GM19023 (cell line): ENCODE results near the gene TSHZ2.

Source experiments
- ATAC-seq: cut with Tn5 transposase; IDR thresholded peaks from one replicate; pipeline ENCODE4 v1.9.1; 2021; ENCODE audit warnings: mild to moderate bottlenecking, moderate library complexity; ENCODE audit not compliant: unreplicated experiment

Gene TSHZ2

DNA sequence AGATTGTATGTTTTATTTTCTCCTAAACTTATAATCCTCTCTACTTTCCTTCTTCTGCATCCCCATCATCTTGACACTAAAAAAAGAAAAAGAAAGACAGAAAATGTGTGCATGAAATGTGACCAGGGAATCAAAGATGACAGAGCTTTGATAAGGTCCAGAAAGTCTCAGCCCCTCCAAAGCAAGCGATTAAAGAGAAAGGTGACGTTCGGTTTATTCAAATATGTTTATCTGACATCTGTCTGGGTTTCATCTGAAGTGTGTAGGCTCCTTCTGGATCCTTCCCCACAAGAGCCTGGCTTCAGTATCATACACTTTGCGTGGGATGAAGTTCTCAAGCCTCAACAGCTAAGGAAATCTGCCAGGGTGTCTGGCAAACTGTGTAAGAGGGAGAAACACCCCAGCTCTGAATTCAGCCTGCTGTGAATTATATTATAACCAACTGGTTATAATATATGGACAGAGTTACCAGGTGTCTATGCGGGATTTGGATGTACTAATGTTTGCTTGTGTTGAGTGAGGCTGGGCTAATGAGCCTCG is 358.5 kb downstream of the TSHZ2 start:
- no peak for ATAC-seq

DNA sequence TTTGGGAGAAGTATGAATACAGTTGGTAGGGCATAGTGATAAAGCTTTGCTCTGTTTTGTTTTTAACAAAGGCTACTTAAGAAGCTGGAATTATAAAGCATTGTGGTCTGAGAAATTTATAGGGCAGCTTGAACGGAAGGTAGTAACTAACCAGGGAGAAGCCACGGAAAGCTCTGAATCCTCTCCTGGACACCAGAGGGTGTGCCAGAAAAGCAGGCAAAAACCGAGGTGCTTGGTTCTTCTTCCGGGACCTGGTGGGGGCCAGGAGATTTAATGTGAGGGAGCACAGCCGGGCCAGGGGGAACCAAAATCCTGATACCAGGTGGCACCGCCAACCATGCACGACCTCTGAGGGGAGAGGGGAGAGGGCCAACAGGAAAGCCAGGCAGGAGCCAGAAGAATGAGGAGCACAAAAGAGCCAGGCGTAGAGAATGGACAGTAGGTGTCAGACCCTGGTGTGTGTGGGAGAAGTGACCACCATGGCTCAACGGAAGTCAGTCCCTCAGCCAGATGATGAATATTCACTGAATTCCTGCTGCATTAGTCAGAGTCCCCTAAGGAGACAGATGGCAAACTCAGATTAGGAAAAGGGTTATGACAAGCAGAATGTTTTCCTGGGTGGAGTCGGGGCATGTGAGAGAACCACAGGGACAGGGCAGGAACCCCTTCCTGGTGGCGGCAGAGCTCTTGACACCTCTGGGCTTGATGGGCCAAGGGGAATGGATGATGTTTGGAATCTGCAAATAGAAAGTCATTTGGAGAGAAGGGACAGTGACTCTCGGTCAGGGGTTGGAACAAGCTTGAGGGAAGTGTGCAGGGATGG is 359.2 kb downstream of the TSHZ2 start:
- ATAC-seq: no peak

DNA sequence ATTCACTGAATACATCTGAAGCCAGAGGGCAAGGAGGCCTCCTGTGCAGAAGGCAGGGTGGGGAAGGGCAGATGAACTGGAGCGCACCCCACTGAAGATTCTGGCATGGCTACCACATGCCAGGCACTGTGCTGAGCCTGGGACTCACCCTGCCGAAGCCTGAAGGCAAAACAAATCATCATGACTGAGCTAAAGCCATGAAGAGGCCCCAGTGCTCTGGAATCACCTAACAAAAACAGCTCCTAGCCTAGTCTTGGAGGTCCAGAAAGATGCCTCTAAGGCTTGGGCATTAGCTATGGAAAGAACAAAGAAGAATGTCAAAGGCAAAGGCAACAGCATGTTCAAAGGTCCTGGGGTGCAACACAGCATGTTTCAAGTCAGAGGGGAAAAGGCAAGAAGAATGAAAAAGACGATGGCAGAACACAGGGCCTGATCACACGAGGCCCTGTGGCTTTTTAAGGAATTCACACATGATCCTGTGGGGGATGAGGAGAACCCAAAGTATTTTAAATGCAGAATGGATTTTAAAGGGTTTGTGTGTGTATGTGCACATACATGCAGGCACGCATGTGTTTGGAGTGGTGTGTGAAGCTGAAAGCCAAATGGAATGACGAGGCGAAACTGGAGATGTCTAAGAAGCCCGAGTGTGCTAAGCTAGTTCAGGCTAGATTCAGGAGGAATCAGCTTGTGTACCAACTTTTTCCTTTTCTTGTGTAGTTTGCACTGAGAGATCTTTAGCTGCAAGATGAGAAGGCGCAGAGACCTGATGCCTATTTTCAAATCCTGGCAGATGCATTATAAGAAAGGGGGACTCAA is 360.1 kb downstream of the TSHZ2 start:
- ATAC-seq: no peak

DNA sequence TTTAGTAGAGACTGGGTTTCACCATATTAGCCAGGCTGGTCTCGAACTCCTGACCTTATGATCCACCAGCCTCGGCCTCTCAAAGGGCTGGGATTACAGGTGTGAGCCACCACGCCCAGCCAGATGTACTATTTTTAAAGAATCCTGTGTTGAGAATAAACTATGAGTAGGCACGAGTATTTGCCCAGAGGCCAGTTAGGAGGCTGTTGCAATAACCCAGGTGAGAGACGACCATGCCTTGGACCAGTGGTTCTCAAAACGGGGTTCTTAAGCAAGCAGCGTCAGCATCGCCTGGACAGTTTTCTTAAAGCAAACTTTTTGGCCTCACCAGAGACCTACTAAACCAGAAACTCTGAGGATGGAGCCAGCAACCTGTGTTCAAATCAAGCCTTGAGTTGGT is 362.7 kb downstream of the TSHZ2 start:
- ATAC-seq: no peak

DNA sequence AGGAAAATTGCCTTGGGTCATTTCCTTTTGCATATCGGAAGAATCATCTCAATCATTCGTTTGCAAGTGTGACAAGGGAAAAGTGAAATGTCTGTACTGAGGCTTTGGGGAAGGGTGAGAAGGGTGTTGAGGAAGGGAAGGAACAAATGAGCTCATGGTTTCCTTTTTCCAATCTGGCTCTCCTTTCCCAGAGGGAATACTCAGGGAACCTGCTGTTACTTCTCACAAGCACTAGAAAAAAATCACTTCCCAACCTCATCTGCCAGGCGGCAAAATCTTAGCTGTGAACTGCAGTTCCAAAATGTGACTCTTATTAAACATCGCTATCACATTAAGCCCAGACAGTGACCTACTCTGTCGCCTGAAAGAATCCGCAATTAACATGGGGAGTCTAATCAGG is 363.4 kb downstream of the TSHZ2 start:
- ATAC-seq: no peak

DNA sequence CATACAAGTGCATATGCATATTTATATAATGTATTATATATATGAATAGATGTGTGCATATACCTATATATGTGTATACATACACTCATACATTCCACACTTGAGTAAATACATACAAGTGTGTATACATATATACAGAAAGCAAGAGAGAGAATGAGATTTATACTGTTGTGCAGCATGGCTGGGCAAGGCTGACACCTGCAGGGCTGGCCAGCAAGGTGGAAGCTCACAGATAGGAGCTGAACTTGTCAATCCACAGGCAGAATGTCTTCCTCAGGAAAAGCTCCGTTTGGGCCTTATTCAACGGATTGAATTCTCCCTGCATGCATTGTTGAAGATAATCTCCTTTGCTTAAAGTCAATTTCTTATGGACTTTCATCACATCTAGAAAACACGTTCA is 364.7 kb downstream of the TSHZ2 start:
- ATAC-seq: no peak

DNA sequence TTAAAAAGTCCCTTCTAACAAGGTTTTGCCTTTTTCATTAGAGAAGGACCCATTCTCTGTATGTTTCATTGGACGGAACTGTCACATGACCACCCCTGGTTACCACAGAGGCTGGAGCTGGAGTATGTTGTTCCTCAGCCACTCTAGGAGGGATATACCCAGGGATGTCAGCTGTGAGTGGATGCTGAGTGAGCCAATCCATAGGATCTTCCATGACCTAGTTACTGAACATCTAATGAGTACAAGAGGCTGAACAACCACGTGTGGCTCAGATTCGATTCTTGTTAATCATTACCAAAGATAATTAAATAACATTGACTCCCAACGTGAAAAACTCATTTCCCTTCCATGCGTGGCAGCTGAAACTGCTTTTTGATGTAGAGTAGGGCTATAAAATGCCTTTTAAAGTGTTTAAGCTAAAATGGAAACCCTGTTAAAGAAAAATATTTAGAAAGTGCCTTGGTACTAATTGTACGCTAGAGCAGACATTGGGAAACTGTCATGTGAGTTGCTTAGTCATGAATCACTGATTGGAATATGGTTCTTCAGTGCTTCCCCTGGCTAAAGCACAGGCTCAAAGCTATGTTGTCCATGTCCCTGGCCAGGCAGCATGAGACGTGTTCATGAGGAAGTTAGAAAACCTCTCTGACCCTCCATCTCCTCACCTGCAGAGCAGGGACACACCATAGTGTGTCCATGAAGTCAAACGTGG is 365.4 kb downstream of the TSHZ2 start:
- ATAC-seq: no peak

DNA sequence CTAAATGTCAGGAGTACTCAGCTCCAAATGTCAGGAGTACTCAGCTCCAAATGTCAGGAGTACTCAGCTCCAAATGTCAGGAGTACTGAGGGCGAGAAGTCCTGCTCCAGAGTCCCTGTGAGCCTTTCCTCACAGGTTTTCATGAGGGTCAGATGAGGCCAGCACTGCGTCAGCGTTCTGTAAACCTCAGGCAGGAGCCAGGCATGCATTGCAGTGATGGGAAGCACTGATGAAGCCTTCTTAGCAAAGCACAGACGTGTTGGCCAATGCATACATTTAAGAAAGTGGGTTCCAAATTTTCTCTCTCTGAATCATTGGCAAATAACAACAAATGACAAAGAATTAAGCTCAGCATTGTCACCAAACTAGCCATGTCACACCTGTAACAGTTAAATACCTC is 366.6 kb downstream of the TSHZ2 start:
- no peak for ATAC-seq

DNA sequence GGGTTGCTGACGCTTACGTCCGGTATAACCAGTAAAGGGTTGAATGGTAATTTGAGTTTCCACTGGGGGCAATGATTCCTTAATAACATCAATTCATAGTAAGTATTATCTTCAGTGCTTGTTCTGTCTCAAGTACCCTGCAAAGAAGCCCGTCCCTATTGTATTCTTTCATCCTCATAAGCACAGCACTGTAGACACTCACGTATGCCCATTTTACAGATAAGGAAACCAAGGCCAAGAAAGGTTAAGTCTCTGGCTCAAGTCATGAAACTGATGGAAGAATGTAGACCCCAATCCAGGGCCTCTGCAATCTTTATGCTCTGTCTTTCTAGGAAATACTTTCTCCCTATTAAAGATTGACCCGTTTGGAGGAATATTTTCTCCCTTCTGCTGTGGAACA is 370.3 kb downstream of the TSHZ2 start:
- no peak for ATAC-seq

DNA sequence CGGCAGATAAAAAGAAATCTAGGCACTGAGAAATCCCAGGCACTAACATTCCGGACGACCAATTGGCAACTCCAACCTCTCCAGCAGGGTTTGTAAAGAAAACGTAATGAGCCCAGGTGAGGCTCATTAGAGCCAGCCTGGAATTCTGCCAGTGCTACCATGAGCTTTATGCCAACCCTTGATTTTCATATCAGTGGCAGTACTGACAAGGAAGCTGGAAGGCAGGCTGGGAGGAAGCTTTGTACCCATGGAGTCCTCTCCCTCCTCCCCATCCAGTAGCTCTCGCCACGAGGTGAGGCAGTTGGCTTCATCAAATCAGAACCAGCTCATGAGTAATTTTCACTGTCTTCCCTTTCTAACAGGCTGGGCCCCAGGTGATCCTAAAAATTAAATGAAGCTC is 371.3 kb downstream of the TSHZ2 start:
- ATAC-seq: no peak

DNA sequence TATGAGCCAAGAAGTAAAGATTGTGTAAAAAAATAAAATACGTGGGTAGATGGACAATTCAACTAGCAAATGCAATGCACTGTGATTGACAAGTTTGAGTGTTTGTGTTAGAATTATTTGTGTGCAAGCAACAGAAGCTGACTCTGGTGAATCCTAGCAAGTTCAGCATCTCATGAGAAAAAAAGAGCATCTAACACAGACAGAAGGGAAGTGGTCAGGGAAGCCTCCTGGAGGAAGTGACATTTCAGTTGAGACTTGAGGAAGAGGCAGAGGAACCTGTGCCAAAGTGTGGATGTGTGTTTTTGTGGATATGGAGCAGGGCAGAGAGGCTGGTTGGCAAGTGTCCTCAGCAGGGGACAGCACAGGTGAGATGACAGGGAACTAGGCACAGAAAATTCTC is 372.7 kb downstream of the TSHZ2 start:
- no peak for ATAC-seq

DNA sequence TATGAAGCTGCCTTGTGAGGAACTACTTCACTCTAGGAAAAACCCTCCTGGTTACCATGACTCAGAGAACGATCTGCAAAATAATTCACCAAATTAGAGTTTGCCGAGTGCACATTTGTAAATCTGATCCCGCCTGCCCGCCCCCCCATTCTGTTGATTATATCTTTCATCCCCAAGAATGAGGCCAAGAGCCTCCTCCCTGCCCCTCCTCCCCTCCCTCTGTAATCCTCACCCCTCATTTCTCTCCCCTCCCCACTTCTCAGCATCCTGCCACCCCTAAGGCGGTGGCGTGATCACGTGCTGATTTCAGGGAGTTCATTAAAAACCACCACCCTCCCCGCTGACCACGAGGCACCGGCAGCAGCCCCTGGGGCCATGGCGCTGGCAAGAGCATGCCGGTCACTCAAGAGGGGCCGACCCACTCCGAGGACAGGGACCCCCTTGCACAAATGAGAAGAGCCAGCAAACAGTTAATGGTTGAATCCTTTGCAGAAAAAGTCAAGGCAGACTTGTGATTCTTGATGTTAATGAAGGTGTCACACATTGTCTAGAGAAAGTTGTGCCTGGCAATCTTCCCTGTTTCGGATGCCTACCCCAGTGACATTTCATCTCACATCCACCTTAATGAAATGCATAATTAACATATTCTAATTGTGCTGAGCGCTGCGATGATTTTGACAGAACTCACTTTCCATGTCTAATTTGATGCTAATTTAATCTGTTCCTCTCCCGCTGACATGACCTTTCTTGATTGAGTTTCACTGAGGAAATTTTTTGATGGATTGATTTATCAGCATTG is 373.6 kb downstream of the TSHZ2 start:
- no peak for ATAC-seq

DNA sequence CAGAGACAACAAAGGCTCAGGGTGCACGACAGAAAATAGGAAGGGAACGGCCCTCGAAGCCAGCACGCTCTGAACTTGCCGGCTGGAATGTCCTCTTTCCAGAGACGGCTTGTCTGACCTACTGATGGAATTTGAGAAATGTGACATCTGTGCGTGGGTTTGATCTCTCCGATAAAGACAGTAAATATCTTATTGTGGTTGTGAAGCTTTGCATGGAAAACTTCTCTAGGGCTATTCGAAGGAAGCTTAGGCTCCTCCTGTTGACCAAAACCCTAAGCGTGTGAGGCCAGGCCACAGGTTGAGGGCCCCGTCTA is 374.1 kb downstream of the TSHZ2 start:
- ATAC-seq: no peak

DNA sequence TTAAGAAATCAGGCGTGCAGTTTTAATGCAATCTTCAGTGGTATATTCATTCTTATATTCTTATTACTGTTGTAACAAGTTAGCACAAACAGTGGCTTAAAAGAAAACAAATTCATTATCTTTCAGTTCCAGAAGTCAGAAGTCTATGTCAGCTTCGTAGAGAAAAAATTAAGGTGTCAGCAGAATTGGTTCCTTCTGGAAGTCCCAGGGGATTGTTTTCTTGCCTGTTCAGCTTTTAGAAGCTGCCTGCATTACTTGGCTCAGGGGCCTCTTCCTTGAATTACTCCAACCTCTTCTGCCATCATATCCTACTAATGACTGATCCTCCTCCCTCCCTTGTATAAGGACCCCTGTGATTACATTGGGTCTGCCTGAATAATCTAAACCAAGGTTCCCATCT is 377.6 kb downstream of the TSHZ2 start:
- no peak for ATAC-seq

DNA sequence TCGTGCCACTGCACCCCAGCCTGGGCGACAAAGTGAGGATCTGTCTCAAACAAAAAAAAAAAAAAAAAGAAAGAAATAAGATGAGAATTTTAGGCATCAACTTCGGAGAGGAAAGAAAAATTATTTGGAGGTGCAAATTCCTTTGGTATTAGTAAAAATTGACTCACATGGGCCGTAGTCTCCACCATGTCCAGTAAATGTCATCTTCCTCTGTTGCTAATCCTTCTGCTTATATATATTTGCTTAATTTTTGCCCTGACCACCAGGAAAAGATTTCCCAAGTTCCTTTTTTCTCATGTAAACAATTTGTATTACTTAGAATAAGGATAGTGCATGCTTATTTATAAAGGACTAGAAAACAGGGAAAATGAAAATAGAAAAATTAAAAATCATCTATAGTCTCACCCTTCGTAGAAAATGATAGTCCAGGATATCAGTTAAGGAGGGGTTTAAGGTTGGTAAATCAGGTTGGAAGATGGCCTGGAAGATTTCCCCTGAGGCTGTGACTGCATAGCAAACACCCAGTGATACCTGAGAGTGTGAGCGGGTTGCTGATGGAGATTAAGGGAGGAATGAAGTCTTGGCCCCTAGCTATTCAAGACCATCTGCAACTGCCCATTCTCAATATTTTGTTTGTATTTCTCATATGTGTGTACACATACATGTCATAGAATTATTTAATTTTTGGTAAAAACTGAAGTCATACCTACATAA is 380.7 kb downstream of the TSHZ2 start:
- no peak for ATAC-seq

DNA sequence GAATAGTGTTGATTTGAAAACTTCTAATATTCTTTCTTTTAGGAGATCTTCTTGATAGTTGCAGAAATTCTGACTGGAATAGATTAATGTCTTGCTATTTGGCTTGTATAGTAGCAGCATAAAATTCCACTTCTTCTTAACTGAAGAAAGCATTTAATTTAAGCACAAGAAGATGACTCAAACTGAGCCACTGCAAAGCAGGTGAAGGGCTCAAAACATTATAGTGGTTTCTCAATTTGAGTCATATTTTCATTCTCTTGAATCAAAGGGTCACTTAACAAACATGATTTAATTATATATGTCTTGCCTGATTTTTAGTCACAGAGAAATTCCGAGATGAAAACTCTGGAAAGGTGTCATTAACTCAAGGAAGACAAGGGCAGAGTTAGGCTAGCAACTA is 382.2 kb downstream of the TSHZ2 start:
- no peak for ATAC-seq

DNA sequence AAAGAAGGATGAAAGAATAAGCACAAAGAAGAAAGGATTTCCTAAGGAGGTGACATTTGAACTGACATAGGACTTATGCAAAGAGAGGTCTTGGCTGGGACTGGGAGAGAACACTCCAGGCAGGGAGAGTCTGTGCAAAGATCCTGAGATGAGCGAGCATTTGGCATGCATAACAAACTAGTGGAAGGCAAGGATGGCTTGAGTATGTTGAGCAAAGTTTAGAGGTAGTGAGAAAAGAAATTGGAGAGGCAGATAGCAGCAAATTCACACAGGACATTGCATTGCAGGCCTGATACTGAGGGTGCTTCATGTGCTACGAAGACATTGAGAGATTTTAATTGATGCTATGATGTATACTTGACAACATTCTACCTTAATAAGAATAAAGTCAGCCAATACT is 383.6 kb downstream of the TSHZ2 start:
- no peak for ATAC-seq

DNA sequence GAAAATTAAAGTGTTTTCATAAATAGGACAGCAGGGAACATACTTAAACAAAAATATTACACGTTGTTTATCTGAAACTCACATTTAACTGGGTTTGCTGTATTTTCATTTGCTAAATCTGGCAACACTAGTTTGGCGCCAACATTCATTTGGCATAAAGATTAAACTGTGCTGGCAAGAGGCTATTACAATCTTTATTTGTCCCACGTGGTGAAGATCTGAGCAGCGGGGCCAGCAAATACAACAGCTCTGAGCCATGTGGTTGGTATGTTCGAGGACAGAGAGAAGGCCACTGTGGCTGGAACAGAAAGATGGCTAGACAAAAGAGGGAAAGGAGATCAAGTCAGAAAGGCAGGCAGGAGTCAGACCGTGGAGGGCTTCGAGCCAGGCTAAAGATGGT is 387.3 kb downstream of the TSHZ2 start:
- ATAC-seq: no peak

DNA sequence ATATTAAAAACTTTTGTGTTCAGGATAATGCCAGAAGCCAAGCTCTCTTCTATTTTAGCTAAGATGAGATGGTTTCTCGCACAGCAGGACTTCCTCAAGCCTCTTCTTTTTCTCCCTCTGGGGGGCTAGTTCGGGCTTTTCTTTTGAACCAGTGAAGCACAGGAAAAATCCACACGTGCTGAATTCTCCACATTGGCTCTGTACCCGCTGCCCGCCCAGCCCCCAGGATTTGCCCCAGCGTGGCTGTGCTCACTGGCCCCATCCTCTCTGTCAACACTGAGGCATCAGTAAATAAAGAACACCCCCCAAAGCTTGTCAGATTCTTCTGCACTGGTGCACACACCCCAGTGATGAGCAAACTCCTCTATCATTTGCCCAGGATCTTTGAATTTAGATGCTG is 388.7 kb downstream of the TSHZ2 start:
- ATAC-seq: no peak

DNA sequence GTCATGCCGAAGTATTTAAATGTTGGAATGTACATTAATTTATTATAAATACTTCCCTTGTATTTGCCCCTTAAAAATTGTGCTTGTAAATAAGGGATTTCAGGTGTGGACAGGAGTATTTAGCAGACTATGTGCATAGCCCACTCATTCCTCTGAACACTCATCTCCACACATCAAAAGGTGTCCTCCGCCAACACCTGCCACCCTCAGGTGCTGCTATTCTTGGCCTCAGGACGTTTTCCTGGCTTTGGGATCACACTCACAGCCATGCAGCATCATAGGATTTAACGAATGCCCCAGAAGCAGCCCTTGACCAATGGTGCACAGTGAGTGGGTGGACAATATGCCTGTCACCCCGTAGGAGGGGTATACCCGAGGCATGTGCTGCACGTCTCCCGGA is 390.6 kb downstream of the TSHZ2 start:
- ATAC-seq: no peak
